HL-60 (cell line): ENCODE results near the gene PRKD1.

ENCODE experiments used
- GABPA ChIP-seq: IDR thresholded peaks from 2 replicates; pipeline ENCODE4 v1.6.1; 2012; ENCODE audit warnings: low read depth
- POLR2AphosphoS5 ChIP-seq: IDR thresholded peaks from 2 replicates; pipeline ENCODE4 v1.6.1; 2012; ENCODE audit warnings: low read depth
- REST ChIP-seq: IDR thresholded peaks from 2 replicates; pipeline ENCODE4 v1.6.1; 2012; ENCODE audit warnings: low read depth; ENCODE audit not compliant: insufficient replicate concordance
- SPI1 ChIP-seq: IDR thresholded peaks from 2 replicates; pipeline ENCODE4 v1.6.1; 2012; ENCODE audit warnings: low read depth, mild to moderate bottlenecking, borderline replicate concordance
- TF ChIP-seq, protein P1 (sequence below): IDR thresholded peaks from one replicate; pipeline ENCODE4 v1.5.1; 2011; ENCODE audit warnings: low read length, control low read depth, inconsistent platforms; ENCODE audit not compliant: insufficient read depth

GRCh38 chr14:29754134-29754533 is 173.5 kb downstream of the PRKD1 start:
- TF ChIP-seq, protein P1, sequence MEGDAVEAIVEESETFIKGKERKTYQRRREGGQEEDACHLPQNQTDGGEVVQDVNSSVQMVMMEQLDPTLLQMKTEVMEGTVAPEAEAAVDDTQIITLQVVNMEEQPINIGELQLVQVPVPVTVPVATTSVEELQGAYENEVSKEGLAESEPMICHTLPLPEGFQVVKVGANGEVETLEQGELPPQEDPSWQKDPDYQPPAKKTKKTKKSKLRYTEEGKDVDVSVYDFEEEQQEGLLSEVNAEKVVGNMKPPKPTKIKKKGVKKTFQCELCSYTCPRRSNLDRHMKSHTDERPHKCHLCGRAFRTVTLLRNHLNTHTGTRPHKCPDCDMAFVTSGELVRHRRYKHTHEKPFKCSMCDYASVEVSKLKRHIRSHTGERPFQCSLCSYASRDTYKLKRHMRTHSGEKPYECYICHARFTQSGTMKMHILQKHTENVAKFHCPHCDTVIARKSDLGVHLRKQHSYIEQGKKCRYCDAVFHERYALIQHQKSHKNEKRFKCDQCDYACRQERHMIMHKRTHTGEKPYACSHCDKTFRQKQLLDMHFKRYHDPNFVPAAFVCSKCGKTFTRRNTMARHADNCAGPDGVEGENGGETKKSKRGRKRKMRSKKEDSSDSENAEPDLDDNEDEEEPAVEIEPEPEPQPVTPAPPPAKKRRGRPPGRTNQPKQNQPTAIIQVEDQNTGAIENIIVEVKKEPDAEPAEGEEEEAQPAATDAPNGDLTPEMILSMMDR, result no peak
- no peak for TF ChIP-seq REST
- TF ChIP-seq POLR2AphosphoS5, result no peak
- no peak for TF ChIP-seq GABPA
- no peak for TF ChIP-seq SPI1
